ENCODE results near the gene PNPLA3. TPM values are rescaled to one million over a fixed set of nuclear protein-coding genes. Genes with fewer than 3 reads are reported as not detected.

Gene PNPLA3
- total and polyA plus RNA-seq, 9 of the 15 experiments (the other 6 are each of a cell fraction or from before 2014, with no cell fraction given) = 0.20 to 0.48 (median 0.38) TPM; not detected in 6

DNA sequence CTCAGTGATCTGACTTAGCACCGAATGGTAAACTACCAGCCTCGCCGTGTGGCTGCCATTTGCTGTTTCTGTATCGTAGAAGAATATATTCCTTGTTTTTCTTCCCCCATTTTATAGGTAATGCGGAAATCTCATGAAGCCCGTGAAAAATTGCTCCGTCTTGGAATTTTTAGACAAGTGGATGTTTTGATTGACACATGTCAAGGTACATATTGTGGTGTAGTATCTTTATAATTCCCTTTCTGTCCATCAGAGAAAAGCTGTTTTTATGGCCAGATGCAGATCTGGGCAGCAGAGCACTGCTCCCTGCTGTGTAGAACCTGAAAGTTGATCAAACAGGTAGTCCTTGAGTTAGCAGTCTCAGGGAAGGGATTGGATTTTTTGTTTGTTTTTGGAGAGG, 45.0 kb downstream of the PNPLA3 start:
- FAIRE-seq = no peak

More for the DNA sequence above, 45.0 kb downstream of the PNPLA3 start:
- Histone ChIP-seq H2AFZ (ENCODE audit: low read depth, low read length) (no peak overlapping the region), H3K4me1 (replicated peaks in 1 of 2; ENCODE audit: control insufficient read depth in 2 of 2, insufficient read depth in 2 of 2, low read length in 2 of 2) (peaks cover 23 to 33% of the 10 kb centered on the region in 2 experiments; a peak in 4 of 5 replicates), H3K36me3 (ENCODE audit: control insufficient read depth, insufficient read depth, low read length) (peaks cover 78% of the 10 kb centered on the region), H3K9me1 (ENCODE audit: control insufficient read depth, insufficient read depth, low read length) (no peaks in the 10 kb centered on the region), H3K27me3 (ENCODE audit: control insufficient read depth in 2 of 2, insufficient read depth in 2 of 2, low read length in 2 of 2) (no peaks in the 10 kb centered on the region), H3K4me2 (ENCODE audit: insufficient read depth, low read length) (peak overlapping the region; percentile 80), H3K4me3 (no peak overlapping the region), H3K9me3 (replicated peaks; ENCODE audit: control insufficient read depth, insufficient read depth, low read depth, low read length) (0 out of 2 replicates have a peak, but pooled peaks cover 2% of the 10 kb centered on the region), H3K27ac (ENCODE audit: extremely low read depth, low read depth, low read length) (peak overlapping the region; percentile 85; the same call in 2 of the 3 replicates), H4K20me1 (replicated peaks; ENCODE audit: control insufficient read depth, insufficient read depth, low read length) (no peaks in the 10 kb centered on the region), H3K79me2 (ENCODE audit: control insufficient read depth, insufficient read depth, low read length) (peaks cover 6% of the 10 kb centered on the region; the same call in 2 of the 3 replicates), H3K9ac (ENCODE audit: insufficient read depth in 1 of 2, low read depth in 2 of 2, low read length in 2 of 2) (no peak overlapping the region; a peak in 1 of 4 replicates)
- TF ChIP-seq BRD9 (IDR thresholded peaks at IDR 0.05; ENCODE audit: low read depth, partially characterized antibody) = no peak
- no peak for TF ChIP-seq ZNF444 (CRISPR knock-in tag; IDR thresholded peaks at IDR 0.05)
- TF ChIP-seq, protein P1, sequence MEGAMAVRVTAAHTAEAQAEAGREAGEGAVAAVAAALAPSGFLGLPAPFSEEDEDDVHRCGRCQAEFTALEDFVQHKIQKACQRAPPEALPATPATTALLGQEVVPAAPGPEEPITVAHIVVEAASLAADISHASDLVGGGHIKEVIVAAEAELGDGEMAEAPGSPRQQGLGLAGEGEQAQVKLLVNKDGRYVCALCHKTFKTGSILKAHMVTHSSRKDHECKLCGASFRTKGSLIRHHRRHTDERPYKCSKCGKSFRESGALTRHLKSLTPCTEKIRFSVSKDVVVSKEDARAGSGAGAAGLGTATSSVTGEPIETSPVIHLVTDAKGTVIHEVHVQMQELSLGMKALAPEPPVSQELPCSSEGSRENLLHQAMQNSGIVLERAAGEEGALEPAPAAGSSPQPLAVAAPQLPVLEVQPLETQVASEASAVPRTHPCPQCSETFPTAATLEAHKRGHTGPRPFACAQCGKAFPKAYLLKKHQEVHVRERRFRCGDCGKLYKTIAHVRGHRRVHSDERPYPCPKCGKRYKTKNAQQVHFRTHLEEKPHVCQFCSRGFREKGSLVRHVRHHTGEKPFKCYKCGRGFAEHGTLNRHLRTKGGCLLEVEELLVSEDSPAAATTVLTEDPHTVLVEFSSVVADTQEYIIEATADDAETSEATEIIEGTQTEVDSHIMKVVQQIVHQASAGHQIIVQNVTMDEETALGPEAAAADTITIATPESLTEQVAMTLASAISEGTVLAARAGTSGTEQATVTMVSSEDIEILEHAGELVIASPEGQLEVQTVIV (CRISPR knock-in tag; IDR thresholded peaks at IDR 0.05; ENCODE audit: borderline replicate concordance) = no peak
- TF ChIP-seq, protein P2, sequence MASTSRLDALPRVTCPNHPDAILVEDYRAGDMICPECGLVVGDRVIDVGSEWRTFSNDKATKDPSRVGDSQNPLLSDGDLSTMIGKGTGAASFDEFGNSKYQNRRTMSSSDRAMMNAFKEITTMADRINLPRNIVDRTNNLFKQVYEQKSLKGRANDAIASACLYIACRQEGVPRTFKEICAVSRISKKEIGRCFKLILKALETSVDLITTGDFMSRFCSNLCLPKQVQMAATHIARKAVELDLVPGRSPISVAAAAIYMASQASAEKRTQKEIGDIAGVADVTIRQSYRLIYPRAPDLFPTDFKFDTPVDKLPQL (IDR thresholded peaks at IDR 0.05; ENCODE audit: extremely low read depth, insufficient read length) = no peak
- no peak for TF ChIP-seq HDAC8 (tag; IDR thresholded peaks at IDR 0.05)
- no peak for TF ChIP-seq JUNB (CRISPR knock-in tag; conservative IDR thresholded peaks at IDR 0.05)
- TF ChIP-seq SAFB (IDR thresholded peaks at IDR 0.05; ENCODE audit: borderline replicate concordance, low read depth, low read length) = no peak
- TF ChIP-seq, protein P3, sequence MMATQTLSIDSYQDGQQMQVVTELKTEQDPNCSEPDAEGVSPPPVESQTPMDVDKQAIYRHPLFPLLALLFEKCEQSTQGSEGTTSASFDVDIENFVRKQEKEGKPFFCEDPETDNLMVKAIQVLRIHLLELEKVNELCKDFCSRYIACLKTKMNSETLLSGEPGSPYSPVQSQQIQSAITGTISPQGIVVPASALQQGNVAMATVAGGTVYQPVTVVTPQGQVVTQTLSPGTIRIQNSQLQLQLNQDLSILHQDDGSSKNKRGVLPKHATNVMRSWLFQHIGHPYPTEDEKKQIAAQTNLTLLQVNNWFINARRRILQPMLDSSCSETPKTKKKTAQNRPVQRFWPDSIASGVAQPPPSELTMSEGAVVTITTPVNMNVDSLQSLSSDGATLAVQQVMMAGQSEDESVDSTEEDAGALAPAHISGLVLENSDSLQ (IDR thresholded peaks at IDR 0.05) = peak; percentile 53; the same call in 1 of the 2 replicates
- TF ChIP-seq ZNF121 (CRISPR knock-in tag; conservative IDR thresholded peaks at IDR 0.05) = peak; percentile 61; the same call in 1 of the 2 replicates
- CTCF ChIA-PET (ENCODE audit: low intra/inter-chr PET ratio) = no interaction called here
- POLR2A ChIA-PET = interaction anchor here (0.6 kb wide), 1 partner anchor 67 kb away, joined by 3 read pairs; no protein-coding TSS in a partner anchor
- DNase-seq (ENCODE audit: extremely low read depth in 1 of 4, low spot score in 3 of 4) = no peak
- in situ Hi-C loops (cut with MboI) = no loop called here
- intact Hi-C loops (cut with micrococcal nuclease) = no loop called here
- 94% methylated on average over 6 of the region's 7 CpGs for WGBS (ENCODE audit: insufficient coverage, low coverage, missing lambda C conversion rate)
- no peak for ATAC-seq
- no TSS peak for BruUV-seq (replicated peaks)

Measured in K562 (cell line).